GM21447 (cell line): ENCODE results near the gene CALN1.
"Not testable (repeated sequence)": the region's sequence is repeated elsewhere in the genome, so short reads cannot be mapped to it uniquely, and the experiment has no call there.

ENCODE experiments used
- ATAC-seq: cut with Tn5 transposase; IDR thresholded peaks from one replicate; pipeline ENCODE4 v1.9.1; 2021; ENCODE audit not compliant: unreplicated experiment

Gene CALN1

GRCh38 chr7:71753956-71754664 is 658.0 kb downstream of the CALN1 start:
- no peak for ATAC-seq

- no peak for ATAC-seq
These were observed 658.9 kb downstream of the CALN1 start for GRCh38 chr7:71753236-71753635.

DNA sequence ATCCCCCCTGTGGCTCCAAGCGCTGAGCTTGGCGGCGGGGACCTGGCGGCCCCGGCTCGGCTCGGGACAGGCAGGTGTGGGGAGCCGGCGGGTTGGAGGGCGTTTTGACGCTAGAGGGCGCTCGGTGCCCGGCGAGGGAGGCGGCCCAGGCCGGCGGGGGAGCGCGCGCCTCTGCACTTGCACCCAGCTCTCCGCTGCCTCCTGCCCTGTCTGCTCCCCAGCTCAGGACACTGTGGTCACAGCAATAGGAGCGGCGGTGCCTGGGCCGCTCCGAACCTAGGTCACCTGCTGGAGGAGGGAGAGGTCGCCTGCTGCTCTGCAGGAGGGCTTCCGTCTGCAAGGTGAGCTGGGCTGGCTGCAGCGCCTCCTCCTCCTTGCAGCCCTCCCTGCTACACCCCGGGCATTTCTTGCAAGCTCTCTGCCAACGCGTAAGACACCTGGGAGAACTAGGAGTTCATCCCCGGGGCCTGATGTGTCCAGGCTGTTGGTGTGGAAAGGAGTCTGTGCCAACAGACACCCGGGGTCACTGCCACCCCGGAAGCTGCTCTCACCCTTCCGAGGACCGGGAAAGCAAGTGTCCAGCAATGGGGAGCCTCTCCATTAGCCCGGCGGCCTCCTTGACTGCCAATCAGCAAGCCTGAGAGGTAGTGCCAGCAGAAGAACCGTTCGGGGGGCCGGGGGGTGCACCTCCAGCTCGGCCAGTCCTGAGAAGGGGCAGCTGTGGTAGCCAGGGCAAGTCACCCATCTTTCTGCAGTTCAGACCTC is 659.8 kb downstream of the CALN1 start:
- ATAC-seq, result no peak

GRCh38 chr7:71750290-71750689 is 661.8 kb downstream of the CALN1 start:
- no peak for ATAC-seq

GRCh38 chr7:71746006-71746405 is 666.1 kb downstream of the CALN1 start:
- ATAC-seq, result no peak

- no peak for ATAC-seq
These were observed 672.0 kb downstream of the CALN1 start for GRCh38 chr7:71740174-71740560.

DNA sequence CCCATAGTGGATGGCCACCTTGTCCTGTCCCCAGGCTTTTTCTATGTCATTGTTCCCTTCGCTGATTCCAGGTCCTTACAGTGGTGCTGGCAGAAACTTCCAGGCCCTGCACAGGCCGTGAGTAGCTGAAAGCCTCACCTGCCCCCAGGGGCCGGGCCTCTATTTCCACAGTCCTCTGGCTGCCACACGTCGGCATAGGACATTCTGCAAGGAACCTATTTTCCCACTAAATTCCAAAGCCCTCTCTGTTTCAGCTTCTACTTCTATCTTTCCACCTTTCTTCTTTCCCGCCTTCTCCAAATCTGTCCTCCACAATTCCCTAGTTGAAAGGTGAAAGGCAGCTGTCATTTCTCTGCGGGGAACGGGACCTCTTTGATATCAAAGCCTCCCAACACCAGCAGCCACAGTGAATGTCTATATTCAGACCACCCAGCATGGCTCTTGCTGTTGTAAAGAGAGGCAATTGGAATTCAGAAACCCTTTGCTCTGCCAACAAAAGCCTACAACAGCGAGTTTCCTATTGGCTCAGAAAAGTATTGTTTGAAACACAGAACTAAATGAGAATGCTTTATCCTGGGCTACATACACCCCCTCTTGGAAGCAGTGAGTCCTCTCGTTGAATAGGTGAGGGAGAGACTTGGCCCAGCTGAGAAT is 672.5 kb downstream of the CALN1 start:
- no peak for ATAC-seq

DNA sequence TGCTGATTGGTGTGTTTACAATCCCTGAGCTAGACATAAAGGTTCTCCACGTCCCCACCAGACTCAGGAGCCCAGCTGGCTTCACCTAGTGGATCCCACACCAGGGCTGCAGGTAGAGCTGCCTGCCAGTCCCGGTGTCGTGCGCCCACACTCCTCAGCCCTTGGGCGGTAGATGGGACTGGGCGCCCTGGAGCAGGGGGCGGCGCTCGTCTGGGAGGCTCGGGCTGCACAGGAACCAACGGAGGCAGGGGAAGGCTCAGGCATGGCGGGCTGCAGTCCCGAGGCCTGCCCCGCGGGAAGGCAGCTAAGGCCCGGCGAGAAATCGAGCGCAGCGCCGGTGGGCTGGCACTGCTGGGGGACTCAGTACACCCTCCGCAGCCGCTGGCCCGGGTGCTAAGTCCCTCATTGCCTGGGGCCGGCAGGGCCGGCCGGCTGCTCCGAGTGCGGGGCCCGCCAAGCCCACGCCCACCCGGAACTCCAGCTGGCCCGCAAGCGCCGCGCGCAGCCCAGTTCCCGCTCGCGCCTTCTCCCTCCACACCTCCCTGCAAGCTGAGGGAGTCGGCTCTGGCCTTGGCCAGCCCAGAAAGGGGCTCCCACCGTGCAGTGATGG is 674.1 kb downstream of the CALN1 start:
- ATAC-seq, result not testable (repeated sequence)

- ATAC-seq, result no peak
These were observed 676.1 kb downstream of the CALN1 start for GRCh38 chr7:71735961-71736556.

GRCh38 chr7:71733107-71733870 is 678.8 kb downstream of the CALN1 start:
- ATAC-seq, result no peak

DNA sequence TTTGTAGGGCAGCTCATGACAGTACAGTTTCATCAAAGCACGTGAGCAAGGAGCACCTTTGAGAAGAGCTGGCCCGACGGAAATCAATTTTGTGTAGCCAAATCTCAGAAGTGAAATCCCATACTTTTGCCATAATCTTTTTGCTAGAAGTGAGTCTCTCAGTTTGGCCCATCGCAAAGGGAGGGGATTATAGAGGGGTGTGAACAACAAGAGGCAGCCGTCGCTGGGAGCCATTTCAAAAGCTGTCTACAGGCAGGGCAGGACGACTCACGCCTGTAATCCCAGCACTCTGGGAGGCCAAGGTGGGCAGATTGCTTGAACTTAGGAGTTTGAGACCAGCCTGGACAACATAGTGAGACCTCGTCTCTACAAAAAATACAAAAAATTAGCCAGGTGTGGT is 680.4 kb downstream of the CALN1 start:
- ATAC-seq, result no peak
